GM12872 (cell line): ENCODE measurements around the gene SMPD1.

Experiments used
- CTCF ChIP-seq: IDR thresholded peaks from 3 replicates; pipeline ENCODE4 v1.5.1; 2011; ENCODE audit warnings: low read depth, mild to moderate bottlenecking, low read length, moderate library complexity; ENCODE audit not compliant: insufficient read depth

SMPD1 gene

GRCh38 chr11:6391537-6392134, 1.4 kb downstream of the SMPD1 start:
- TF ChIP-seq CTCF = no peak

- TF ChIP-seq CTCF = no peak
These were observed 3.9 kb downstream of the SMPD1 start for GRCh38 chr11:6393989-6394670.

GRCh38 chr11:6395470-6396060, 5.3 kb downstream of the SMPD1 start:
- TF ChIP-seq CTCF = no peak

- TF ChIP-seq CTCF = no peak
These were observed 6.9 kb downstream of the SMPD1 start for GRCh38 chr11:6397156-6397555.

- TF ChIP-seq CTCF = no peak
These were observed 7.4 kb downstream of the SMPD1 start for GRCh38 chr11:6397636-6398035.

GRCh38 chr11:6400431-6401345, 10.4 kb downstream of the SMPD1 start:
- no peak for TF ChIP-seq CTCF

- no peak for TF ChIP-seq CTCF
These were observed 11.2 kb downstream of the SMPD1 start for GRCh38 chr11:6401464-6401863.
